SHP77 treated with DMSO at 0.1 percent for 48 hours (cell line): ENCODE measurements around the gene SPR.

Experiments
- DNase-seq: peaks from one replicate; lab custom pipeline; 2025; lab: John Stamatoyannopoulos, UW

SPR gene

GRCh38 chr2:72915907-72916742 is 28.9 kb downstream of the SPR start:
- no peak for DNase-seq

GRCh38 chr2:72916743-72917137 is 29.5 kb downstream of the SPR start:
- no peak for DNase-seq

- DNase-seq = no peak
These were observed 30.1 kb downstream of the SPR start, which contains the start of gene EMX1 for GRCh38 chr2:72917138-72917876. Gene EMX1, plus strand, starts transcription at chr2:72917519. Its CDS starts 334 bp downstream, at chr2:72917853.

GRCh38 chr2:72917877-72918553 is 30.8 kb downstream of the SPR start:
- no peak for DNase-seq

- DNase-seq = no peak
These were observed 32.5 kb downstream of the SPR start for GRCh38 chr2:72919414-72920317.

- DNase-seq = no peak
These were observed 33.3 kb downstream of the SPR start for GRCh38 chr2:72920318-72921087.

GRCh38 chr2:72921088-72921851 is 34.1 kb downstream of the SPR start:
- DNase-seq = no peak

GRCh38 chr2:72921853-72922252 is 34.6 kb downstream of the SPR start:
- no peak for DNase-seq

- DNase-seq = no peak
These were observed 36.7 kb downstream of the SPR start for GRCh38 chr2:72923833-72924352.

GRCh38 chr2:72924353-72925240 is 37.4 kb downstream of the SPR start:
- no peak for DNase-seq

GRCh38 chr2:72925328-72925943 is 38.2 kb downstream of the SPR start:
- no peak for DNase-seq

GRCh38 chr2:72926368-72926767 is 39.2 kb downstream of the SPR start:
- no peak for DNase-seq

- DNase-seq = no peak
These were observed 39.7 kb downstream of the SPR start for GRCh38 chr2:72926811-72927465.

GRCh38 chr2:72927619-72928550 is 40.7 kb downstream of the SPR start:
- no peak for DNase-seq

GRCh38 chr2:72929010-72929409 is 41.8 kb downstream of the SPR start:
- no peak for DNase-seq

- DNase-seq = no peak
These were observed 44.2 kb downstream of the SPR start for GRCh38 chr2:72931280-72931910.
